Measurements from ENCODE around the gene DYNC1I2.

- TF ChIP-seq EZH2 (IDR thresholded peaks at IDR 0.05) (no peak), POLR2AphosphoS5 (IDR thresholded peaks at IDR 0.05; ENCODE audit: borderline replicate concordance, low read depth, low read length) (no peak)
These were observed 35.4 kb upstream of the DYNC1I2 start for GRCh38 chr2:171651667-171652415.
